C1 segment of cervical spinal cord (tissue), 14 donors: ENCODE measurements around the gene HLA-E.

Source experiments
- DNase-seq, 14 donors: peaks; one replicate each; lab custom pipeline; 2025; lab: John Stamatoyannopoulos, UW

HLA-E gene

GRCh38 chr6:30541515-30542403, 52.5 kb downstream of the HLA-E start:
- DNase-seq = peak in 12 of 14 donors; percentile 11 to 67 (median 38)

GRCh38 chr6:30542404-30542725, 53.1 kb downstream of the HLA-E start:
- no peak for DNase-seq

GRCh38 chr6:30542915-30543314, 53.6 kb downstream of the HLA-E start:
- DNase-seq = no peak
